Activated CD4-positive, CD25-positive, alpha-beta regulatory T cell (primary cell): ENCODE measurements around the gene REEP3.
A peak's percentile ranks its signal among the peaks of the same experiment; 100 is the strongest.
"Not testable (repeated sequence)": the region's sequence is repeated elsewhere in the genome, so short reads cannot be mapped to it uniquely, and the experiment has no call there.

Experiments
- DNase-seq, 4 experiments: peaks; one replicate each; lab custom pipeline; 2025; lab: John Stamatoyannopoulos, UW

REEP3 gene

DNA sequence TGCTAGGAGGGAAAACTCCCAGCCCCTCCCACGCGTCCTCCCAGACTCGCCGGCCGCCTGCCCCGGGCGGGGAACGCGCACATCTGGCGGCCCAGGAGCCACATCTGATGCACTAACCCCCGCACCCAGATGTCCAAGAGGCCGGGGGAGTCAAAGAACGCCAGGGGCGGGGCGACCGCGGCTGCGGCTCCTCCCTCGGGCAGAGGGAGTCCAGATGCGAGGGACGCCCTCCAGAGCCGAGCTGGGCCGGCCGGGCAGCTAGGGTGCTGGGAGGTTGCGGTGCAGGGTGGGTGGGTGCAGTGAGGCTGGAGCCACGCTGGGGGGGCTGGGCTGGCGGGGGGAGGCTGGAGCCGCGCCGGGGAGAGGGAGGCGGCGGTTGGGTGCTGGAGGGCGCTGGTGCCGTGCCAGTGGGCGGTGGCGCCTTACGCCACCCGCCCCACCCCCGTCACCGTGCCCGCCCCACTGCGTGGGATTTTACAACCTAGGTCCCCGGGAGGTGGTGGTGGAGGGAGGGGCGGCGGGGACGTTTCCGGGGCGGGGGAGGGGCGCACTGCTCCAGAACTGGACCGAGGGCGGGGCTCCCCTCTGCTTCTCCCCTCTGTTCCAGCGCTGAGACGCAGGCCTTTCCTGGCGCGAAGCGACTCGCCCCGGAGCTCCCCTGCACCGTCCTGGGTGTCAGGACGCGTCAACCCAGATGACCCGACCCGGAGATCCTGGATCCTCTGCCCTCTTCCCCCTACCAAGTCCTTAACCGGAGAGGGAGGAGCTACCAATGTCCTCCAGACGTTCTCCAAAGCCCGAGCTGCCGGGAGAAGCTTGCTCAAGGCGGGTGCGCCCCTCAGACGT is 109.1 kb downstream of the REEP3 start:
- peak; percentile 41 to 54 (median 46) for DNase-seq

DNA sequence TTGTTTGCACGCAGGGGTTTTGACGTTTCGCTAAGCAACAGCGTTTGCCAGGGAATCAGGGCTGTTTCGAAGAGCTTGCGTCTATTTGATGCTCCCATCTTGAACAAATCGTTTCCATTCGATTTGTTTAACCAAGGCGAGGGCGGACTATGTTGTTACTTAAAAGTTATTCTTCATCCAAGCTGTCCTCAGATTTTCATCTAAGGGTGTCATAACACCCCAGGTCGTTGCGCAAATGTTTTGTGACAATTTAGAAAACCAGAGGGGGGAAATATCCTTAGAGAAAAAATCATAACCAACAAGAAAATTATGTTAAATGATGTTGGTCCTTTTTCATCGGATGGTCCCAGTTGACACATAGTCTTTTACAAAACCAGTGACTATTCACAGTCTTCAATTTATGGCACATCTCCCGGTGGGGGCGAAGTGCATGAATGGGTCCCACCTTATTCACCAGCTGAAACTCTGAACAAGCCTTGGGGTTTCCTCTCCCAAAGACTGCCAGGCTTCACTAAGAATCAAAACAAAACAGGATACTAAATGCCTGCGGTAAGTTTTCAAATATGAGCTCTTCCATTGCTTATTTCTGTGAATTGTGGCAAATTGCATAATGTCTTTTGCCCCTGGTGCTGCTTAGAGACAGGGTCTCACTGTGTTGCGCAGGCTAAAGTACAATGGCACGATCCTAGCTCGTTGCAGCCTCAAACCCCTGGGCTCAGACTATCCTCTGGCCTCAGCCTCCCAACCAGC is 109.9 kb downstream of the REEP3 start:
- no peak for DNase-seq

DNA sequence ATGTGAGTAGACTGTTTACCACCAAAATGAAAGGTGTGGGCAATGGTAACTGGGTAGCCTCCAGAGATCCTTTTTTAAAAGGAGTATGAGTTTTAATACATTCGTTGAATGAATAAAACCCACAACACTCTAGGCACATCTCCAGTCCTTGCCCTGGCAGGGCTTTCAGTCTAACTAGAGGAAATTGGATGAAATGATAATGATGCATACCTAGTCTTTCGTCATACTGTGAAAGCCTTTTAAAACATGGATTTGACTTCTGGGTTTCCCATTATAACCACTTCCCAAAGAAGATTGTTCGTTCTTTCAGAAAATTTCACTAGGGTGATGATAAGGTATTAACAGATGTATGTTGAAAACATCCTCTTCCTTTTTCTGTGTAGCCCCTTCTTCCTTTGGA is 110.8 kb downstream of the REEP3 start:
- DNase-seq, result no peak

DNA sequence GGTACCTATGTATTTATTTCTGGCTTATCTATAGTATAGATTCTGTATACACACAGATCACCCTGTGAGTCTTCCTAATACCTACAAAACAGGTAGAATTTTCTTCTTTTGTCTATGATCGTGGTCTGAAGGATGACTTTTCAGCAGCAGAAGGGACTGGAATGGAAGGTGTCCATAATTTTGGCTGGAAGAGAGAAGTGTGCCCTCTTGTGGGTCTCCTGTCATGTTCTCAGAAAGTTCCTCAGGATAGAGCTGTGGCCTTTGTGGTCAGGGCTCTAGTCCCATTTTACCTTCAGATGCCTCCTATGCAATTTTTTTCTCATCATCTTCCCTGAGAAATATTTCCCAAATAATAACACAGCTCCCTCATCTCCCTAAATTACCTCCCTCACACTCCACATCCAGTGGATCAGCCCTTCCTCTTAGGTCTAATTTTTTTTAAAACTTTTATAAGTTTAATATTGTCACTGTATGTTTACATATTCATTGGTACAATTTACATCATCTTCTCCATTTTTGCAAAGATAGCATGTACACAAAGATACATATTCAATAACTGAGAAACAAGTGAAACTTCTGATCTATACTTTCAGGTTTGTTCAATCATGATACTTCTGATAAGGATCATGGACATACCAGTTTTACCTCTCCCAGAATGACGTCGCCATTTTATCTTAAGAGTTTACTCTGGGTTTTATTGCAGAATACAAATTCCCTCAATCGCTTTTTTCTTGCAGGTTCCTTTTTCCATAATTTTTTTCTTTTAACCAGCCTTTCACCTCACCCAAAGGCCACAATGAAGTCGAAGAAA is 112.7 kb downstream of the REEP3 start:
- DNase-seq, result no peak

DNA sequence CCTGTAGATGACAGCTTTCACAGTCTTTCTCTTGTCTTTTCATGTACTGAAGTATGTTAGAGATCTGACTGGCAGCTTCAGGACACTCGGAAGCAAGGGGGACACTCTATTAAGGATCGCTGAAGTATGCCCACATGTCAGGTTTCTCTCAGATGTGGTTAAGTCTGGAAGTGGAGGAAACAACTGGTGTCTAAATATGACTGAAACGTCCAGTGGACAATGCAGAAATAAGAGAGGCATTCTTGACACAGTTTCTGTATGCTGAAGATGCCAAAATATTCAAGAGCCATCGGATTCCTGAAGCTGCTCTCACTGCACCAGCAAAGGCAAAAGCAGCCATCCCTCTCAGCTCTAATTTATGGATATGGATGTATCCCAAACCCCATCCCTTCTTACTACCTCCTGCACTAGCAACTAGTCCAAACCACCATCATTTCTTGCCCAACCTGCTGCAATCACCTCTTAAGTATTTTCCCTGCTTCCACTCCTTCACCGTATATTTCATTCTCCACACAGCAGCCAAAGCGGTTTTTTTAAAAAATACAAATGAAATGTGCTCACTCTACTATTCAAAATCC is 113.4 kb downstream of the REEP3 start:
- no peak for DNase-seq

DNA sequence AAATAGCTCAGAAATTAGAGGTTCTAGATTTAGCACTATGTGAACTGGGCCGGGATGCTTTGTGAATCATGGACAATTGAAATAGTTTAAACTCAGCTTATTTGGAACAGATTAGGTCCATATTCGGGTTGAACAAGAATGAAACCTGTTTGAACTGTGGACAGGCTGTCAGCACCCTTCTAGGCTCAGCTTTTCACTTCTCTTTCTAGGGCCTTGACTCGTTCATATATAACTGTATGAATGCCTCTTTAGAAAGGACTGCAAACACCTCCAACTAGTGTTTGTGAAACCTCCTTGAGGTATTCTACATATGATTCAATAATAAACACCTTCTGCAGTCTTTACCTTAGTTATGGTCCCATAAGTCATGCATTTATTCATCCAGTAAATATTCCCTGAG is 115.6 kb downstream of the REEP3 start:
- DNase-seq, result no peak

DNA sequence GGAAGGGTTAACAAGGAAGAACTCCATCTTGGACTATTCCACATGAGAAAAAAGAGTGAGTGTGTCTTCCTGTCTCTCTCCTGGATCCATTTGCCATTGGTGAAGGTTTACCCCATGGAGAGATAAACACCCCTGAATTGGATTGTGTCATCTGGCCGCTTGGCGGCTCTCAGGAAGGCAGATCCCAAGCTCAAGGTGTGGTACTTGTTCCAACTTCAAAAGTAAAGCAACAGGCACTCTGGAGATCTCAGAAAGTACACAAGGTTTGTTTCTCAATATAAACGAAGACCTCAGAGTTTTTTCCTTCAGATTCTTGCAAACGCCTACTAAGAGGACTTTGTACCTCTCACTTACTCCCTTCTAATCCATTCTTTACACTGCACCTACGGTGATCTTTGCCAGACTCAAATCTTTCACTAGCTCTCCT is 116.7 kb downstream of the REEP3 start:
- no peak for DNase-seq

DNA sequence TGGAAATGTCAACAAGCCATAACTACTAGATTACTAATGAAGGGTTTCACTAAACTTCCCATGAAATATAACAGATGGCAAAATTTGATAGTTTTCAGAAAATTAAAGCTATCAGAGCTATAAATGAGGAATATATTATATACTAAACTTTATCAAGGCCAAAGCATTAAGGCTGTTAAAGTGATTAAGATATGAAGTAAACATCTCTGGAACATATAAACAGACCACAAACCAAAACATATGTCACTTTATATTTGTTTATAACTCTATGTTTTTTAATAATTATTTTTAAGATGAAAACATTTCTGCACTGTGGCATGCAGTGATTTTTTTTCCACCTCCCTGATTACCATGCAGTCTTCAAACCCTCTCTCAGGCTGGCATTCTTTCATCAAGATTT is 120.2 kb downstream of the REEP3 start:
- DNase-seq, result no peak

DNA sequence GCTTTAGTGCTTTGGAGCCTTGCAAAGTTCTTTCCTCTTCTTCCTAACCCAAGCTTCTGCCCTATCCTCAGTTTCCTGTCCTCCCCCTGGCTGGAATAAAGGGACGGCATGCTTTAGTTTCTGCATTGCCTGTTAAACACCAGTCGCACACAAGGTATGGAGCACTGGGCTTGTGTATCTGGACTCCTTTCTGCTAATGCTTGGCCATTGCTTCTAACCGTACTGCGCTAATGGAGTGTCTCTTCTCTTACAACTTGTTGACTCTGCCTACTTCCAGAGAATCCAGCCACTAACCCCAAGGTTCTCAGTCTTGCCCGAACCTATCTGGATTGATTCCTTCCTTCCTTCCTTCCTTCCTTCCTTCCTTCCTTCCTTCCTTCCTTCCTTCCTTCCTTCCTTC is 120.6 kb downstream of the REEP3 start:
- DNase-seq, result no peak

DNA sequence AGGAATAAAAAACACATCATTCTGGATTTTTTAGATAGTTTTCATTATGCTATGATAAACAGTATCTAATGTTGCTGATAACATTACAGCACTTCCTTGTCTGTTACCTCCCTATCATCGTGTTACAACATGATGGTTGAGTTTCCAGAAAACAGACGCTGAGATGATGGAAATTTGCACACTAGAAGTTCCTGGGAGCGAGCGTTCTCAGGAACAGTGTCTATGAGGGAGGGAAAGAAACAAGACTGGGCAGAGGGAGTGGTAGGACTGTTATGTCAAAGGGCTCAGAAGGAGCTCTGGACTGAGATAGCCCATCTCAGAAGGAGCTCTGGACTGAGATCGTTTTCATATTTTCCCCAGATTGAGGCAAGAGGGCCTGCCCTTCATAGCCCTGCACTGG is 121.6 kb downstream of the REEP3 start:
- no peak for DNase-seq

DNA sequence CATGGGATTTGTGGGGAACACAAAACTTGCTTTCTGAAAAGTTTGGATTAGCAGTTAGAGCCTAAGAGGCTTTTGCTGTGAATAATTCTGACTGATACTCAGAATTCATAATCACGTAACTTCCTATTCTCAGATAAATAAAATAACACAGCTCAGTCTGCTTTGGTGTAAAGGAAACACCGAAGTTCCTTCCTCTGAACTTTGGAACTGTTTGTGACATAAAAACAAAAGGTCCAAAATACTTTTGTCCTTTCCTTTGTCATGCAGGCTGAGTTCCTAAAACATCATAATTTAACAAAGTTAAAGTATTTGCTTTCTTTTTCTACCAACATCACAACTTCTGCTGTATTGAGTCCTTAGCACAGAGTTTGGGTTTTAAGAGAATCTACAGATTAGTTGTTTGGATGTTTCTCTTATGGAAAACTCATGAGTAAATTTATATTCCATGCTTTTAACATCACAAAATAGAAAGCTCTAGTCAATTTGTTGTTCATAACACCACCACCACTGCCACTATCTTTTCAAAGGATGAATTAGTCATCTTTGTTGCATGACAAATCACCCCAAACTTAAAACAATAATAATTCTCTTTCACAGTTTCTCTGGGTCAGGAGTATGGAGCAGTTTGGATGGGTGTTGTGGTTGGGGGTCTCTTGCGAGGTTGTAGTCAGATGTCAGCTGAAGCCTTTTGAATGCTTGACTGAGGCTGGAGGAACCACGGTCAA is 123.4 kb downstream of the REEP3 start:
- DNase-seq, result no peak

DNA sequence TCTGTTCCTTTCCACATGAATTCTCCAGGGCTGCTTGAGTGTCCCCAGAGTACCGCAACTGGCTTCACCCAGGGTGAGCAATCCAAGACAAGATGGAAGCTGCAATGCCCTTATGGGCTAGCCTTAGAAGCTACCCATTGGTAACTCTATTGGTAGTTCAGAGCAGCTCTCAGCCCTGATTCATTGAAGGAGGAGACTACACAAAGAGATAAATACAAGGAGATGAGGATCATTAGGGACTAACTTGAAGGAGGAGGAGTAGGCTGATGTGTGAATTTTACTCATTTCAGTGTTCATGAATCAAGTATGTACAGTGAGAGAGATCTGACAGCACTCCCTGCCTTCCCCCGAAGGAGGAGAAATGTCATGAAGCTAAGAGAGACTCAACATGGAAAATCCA is 124.0 kb downstream of the REEP3 start:
- no peak for DNase-seq

DNA sequence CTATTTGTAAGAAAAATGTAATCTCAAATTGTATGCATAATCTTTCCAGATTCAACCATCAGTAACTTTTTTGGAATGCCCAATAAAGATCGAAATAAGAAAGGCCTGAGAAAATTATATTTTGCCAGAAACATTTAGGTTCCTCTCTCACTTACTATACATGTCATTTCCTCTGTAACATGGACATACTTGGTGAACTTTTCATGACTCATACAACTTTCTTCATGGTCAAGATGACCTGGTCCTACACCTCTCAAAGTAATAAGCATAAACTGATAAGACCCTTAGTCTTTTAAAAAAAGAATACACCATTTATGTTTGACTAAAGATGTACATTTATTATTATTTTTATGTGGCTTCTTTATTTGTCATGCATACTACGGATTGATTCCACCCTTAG is 125.3 kb downstream of the REEP3 start:
- no peak for DNase-seq

DNA sequence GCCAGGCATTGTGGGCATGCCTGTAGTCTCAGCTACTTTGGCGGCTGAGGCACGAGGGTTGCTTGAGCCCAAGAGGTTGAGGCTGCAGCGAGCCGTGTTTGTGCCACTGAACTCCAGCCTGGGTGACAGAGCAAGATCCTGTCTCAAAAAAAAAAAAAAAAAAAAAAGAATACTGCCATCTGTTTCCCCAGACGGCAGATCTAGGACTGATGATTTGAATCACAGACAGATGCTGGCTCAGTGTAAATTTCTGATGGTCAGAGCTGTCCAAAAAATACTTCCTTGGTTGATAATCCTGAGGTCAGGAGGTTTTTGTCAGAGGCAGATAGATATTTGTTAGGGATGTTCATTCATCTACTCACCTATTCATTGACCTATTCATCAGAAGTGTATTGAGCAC is 130.7 kb downstream of the REEP3 start:
- DNase-seq, result no peak

DNA sequence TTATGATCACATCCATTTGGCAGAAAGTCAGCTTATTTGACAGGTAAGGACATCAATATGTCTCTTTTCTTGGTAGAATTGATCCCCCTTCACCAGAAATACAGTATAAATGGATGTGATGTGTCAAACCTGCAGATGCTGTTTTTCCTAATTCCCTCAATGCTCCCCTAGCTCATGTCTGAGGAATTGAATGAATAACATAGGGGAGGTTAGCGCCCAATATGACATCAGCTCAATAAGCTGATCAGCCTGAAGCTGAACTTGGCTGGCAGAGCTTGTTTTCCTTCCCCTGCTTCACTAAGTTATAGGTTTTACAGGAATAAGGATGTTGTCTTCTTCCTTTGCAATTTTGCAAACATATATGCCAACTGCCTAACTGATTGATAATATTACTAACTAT is 132.5 kb downstream of the REEP3 start:
- no peak for DNase-seq

DNA sequence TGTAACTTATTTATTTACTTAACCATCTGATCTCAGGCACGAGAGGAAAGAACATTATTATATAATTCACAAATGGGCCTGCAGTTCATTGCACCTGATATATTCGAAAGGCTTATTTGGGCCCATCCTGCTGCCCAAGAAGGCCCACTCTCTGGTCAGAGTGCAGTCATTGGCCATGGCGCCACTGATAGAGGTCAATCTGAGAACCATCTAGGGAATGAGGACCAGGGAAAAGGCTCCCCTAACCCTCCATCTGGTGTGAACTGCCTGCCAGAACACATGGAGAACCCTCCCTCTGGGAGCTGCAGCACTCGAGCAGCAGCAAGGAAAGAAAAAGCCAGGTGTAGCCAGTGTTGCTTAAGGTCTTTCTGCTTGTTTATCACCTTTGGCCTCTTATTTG is 136.6 kb downstream of the REEP3 start:
- DNase-seq, result no peak

DNA sequence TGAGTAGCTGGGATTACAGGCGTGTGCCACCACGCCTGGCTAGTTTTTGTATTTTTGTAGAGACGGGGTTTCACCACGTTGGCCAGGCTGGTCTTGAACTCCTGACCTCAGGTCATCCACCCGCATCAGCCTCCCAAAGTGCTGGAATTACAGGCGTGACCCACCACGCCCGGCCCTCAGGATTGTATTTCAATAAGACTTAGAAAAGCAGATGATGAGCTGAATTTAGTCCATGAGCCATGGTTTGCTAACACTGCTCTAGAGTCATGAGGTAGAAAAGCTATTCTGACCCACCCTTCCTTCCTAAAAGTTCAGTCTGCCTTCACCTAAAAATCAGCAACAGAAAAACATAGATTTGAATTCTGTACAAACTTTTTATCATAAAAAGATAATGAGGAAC is 139.7 kb downstream of the REEP3 start:
- not testable (repeated sequence) for DNase-seq

DNA sequence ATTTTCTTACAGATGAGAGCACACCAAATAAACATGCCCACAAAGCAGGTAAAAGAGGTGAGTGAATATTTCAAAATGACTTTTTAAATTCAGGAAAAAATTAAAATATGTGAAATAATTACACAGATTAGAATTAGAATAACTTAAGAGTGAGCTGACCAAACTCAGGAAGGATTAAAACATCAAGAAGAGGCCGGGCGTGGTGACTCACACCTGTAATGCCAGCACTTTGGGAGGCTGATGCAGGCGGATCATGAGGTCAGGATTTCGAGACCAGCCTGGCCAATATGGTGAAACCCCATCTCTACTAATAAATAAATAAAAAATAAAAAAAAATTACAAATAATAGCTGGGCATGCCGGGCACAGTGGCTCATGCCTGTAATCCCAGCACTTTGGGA is 140.1 kb downstream of the REEP3 start:
- DNase-seq, result no peak

DNA sequence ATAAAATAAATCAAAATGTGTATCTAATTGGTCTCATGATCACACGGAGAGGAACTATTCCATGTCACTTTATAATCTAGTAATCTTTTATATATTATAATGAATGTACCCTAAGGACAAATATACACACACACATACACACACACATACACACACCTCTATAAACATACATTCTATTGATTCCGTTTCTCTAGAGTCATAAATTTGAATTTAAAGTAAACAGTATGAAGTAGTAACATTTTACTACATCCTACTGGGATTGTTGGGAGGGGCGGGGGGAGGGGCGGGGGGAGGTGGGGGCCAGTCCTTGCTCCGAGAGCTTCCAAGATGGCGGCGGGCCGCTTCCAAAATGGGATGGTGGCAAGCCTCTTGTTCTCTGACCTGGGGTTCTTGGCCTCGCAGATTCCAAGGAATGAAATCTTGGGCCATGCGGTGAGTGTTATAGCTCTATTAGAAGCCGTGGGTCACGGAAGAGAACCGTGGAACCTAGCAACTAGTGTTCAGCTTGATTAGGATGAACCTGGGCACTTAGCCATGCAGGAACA is 143.2 kb downstream of the REEP3 start:
- no peak for DNase-seq

DNA sequence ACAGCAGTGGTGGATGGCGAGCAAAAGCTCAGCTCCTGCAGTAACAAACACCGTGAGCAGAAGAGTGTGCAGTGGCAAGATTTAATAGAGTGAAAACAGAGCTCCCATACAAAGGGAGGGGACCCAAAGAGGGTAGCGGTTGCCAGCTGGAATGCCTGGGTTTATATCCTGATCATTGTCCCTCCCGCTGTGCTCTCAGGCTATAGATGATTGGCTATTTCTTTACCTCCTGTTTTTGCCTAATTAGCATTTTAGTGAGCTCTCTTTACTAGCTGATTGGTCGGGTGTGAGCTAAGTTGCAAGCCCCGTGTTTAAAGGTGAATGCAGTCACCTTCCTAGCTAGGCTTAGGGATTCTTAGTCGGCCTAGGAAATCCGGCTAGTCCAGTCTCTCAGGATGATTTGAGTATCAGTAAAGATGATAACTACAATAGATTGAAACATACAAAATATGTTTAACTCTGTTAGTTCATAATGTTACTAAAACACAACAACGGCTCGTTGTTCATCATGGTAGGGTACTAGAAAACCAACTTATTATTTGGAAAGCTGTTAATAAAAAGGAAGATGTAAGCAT is 143.9 kb downstream of the REEP3 start:
- not testable (repeated sequence) for DNase-seq

DNA sequence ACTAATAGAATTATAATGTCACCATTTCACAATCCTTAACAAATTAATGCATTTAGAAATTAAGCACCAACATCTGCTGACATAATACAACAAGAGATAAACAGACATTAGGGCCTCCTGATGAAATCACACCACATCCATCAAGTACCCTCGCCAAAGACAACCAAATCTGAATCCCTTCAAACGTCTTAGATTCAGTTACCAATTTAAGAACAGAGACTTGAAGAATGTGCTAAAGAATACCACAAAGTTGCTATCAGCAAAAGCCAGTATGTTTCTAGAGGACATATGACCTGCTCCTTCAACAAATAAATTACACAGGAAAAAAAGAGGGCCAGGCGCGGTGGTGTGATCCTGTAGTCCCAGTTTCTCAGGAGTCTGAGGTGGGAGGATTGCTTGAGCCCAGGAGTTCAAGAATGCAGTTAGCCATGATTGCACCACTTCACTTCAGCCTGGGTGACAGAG is 144.5 kb downstream of the REEP3 start:
- DNase-seq, result no peak
